Measurements from ENCODE around the gene SPATA24. TPM values are rescaled to one million over a fixed set of nuclear protein-coding genes. Genes with fewer than 3 reads are reported as not detected.

The SPATA24 gene
- total and polyA plus RNA-seq, 2 donors (not counting 1 experiment from before 2014, with no cell fraction given): 5.6 to 7.4 TPM

GRCh38 chr5:139396691-139397090 lies 7.2 kb downstream of the SPATA24 start:
- Histone ChIP-seq H3K4me3 (replicated peaks in 1 of 4; ENCODE audit: control extremely low read depth in 1 of 4, insufficient read depth in 1 of 4, low read depth in 3 of 4, low read length in 4 of 4) (no peak overlapping the region), H3K9me3 (ENCODE audit: control insufficient read depth, insufficient read depth, low read depth, low read length) (no peaks in the 10 kb centered on the region)
- TF ChIP-seq EZH2 (IDR thresholded peaks at IDR 0.05; ENCODE audit: low read length, missing control alignments): no peak
- TF ChIP-seq, protein P1, sequence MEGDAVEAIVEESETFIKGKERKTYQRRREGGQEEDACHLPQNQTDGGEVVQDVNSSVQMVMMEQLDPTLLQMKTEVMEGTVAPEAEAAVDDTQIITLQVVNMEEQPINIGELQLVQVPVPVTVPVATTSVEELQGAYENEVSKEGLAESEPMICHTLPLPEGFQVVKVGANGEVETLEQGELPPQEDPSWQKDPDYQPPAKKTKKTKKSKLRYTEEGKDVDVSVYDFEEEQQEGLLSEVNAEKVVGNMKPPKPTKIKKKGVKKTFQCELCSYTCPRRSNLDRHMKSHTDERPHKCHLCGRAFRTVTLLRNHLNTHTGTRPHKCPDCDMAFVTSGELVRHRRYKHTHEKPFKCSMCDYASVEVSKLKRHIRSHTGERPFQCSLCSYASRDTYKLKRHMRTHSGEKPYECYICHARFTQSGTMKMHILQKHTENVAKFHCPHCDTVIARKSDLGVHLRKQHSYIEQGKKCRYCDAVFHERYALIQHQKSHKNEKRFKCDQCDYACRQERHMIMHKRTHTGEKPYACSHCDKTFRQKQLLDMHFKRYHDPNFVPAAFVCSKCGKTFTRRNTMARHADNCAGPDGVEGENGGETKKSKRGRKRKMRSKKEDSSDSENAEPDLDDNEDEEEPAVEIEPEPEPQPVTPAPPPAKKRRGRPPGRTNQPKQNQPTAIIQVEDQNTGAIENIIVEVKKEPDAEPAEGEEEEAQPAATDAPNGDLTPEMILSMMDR (conservative IDR thresholded peaks at IDR 0.05 in 1 of 2, IDR thresholded peaks at IDR 0.05 in 1 of 2; ENCODE audit: low read depth in 1 of 2, low read length in 2 of 2): no peak

GRCh38 chr5:139395844-139396640 lies 7.8 kb downstream of the SPATA24 start:
- Histone ChIP-seq H3K79me2 (ENCODE audit: control insufficient read depth, insufficient read depth, low read length) (no peaks in the 10 kb centered on the region), H3K9me3 (ENCODE audit: control insufficient read depth, insufficient read depth, low read depth, low read length) (no peaks in the 10 kb centered on the region), H4K20me1 (ENCODE audit: control insufficient read depth, extremely low read depth, insufficient read depth, low read length) (no peaks in the 10 kb centered on the region), H2AFZ (ENCODE audit: low read length) (no peak overlapping the region), H3K27ac (ENCODE audit: insufficient read depth, low read length) (no peak overlapping the region), H3K4me3 (replicated peaks in 1 of 4; ENCODE audit: control extremely low read depth in 1 of 4, insufficient read depth in 1 of 4, low read depth in 3 of 4, low read length in 4 of 4) (no peak overlapping the region), H3K9ac (ENCODE audit: insufficient read depth, low read length) (no peak overlapping the region), H3K27me3 (ENCODE audit: control insufficient read depth, insufficient read depth, low read length) (peaks cover 11% of the 10 kb centered on the region), H3K36me3 (ENCODE audit: control insufficient read depth, insufficient read depth, low read length) (no peaks in the 10 kb centered on the region), H3K4me2 (ENCODE audit: extremely low read depth, insufficient read depth, low read length) (no peak overlapping the region), H3K4me1 (ENCODE audit: control insufficient read depth, extremely low read depth, insufficient read depth, low read length) (peaks cover 8% of the 10 kb centered on the region)
- TF ChIP-seq, protein P1 (conservative IDR thresholded peaks at IDR 0.05 in 1 of 2, IDR thresholded peaks at IDR 0.05 in 1 of 2; ENCODE audit: low read depth in 1 of 2, low read length in 2 of 2): no peak
- no peak for TF ChIP-seq EZH2 (IDR thresholded peaks at IDR 0.05; ENCODE audit: low read length, missing control alignments)
- no peak for DNase-seq (ENCODE audit: low read depth in 2 of 2)

More at GRCh38 chr5:139396691-139397090, 7.2 kb downstream of the SPATA24 start:
- H3K4me1 ChIP-seq (ENCODE audit: control insufficient read depth, extremely low read depth, insufficient read depth, low read length): peaks cover 8% of the 10 kb centered on the region
- no peak overlapping the region for H2AFZ ChIP-seq (ENCODE audit: low read length)
- H4K20me1 ChIP-seq (ENCODE audit: control insufficient read depth, extremely low read depth, insufficient read depth, low read length): no peaks in the 10 kb centered on the region
- no peak overlapping the region for H3K4me2 ChIP-seq (ENCODE audit: extremely low read depth, insufficient read depth, low read length)
- DNase-seq (ENCODE audit: low read depth in 2 of 2): no peak
- no peaks in the 10 kb centered on the region for H3K36me3 ChIP-seq (ENCODE audit: control insufficient read depth, insufficient read depth, low read length)
- H3K27me3 ChIP-seq (ENCODE audit: control insufficient read depth, insufficient read depth, low read length): peaks cover 11% of the 10 kb centered on the region
- H3K79me2 ChIP-seq (ENCODE audit: control insufficient read depth, insufficient read depth, low read length): no peaks in the 10 kb centered on the region
- H3K27ac ChIP-seq (ENCODE audit: insufficient read depth, low read length): no peak overlapping the region
- no peak overlapping the region for H3K9ac ChIP-seq (ENCODE audit: insufficient read depth, low read length)

DNA sequence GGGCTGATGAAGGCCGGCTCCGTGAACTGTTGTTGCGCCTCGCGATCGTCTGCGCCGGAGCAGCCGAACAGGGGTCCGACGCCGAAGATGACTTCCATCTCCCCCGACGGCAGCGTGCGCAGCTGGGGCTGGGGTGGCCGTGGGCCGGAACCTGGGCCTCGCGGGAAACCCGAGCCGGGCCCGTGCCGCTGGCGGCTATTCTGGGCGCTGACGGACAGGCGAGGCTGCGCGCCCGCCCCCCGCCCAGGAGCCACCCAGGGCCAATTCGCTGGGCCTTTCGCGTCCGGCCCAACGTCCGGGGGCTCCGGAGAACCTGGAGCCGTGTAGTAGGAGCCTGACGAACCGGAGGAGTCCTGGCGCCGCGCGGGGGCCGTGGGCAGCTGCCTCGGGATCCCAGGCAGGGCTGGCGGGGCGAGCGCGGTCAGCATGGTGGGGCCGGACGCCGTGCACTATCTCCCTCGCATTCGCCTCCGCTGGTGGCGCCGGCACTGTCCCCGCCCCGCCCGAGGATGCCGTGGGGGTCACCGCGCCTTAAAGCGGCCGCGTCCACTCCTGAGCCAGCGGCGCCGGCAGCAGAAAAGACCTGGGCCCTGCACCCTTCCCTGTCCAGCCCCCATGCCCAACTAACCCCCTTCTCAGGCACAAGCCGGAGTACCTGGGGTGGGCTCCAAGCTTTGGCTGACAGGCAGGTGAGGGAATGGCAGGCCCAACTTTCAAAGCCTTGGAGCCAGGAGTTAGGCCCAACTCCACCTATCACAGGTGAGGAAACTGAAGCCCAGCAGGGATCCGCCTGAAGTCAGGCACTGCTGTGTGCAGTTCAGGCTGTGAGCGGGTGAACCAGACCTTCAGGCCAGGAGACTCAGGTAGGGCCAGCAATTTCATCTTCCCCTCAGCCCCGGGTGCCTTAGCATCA lies 9.0 kb downstream of the SPATA24 start, which contains the start of gene PROB1:
Gene PROB1 (minus strand): TSS at position 451 of the 913 bp plus-strand sequence. CDS start 23 bp downstream, at position 428.
- H4K20me1 ChIP-seq (ENCODE audit: control insufficient read depth, extremely low read depth, insufficient read depth, low read length): no peaks in the 10 kb centered on the region
- no peak within 1 kb of the TSS for H3K27ac ChIP-seq (ENCODE audit: insufficient read depth, low read length)
- peak within 1 kb of the TSS; percentile 25 for H3K4me2 ChIP-seq (ENCODE audit: extremely low read depth, insufficient read depth, low read length)

More for the DNA sequence above, 9.0 kb downstream of the SPATA24 start, which contains the start of gene PROB1:
- no peaks in the 10 kb centered on the region for H3K9me3 ChIP-seq (ENCODE audit: control insufficient read depth, insufficient read depth, low read depth, low read length)
- peaks cover 8% of the 10 kb centered on the region for H3K4me1 ChIP-seq (ENCODE audit: control insufficient read depth, extremely low read depth, insufficient read depth, low read length)
- H3K9ac ChIP-seq (ENCODE audit: insufficient read depth, low read length): peak within 1 kb of the TSS; percentile 41
- DNase-seq (ENCODE audit: low read depth in 2 of 2): no peak
- H3K4me3 ChIP-seq (replicated peaks in 1 of 4; ENCODE audit: control extremely low read depth in 1 of 4, insufficient read depth in 1 of 4, low read depth in 3 of 4, low read length in 4 of 4): peak within 1 kb of the TSS; percentile 21 to 51 (median 38)
- peak within 1 kb of the TSS; percentile 15 for H2AFZ ChIP-seq (ENCODE audit: low read length)
- H3K27me3 ChIP-seq (ENCODE audit: control insufficient read depth, insufficient read depth, low read length): peaks cover 11% of the 10 kb centered on the region
- no peaks in the 10 kb centered on the region for H3K79me2 ChIP-seq (ENCODE audit: control insufficient read depth, insufficient read depth, low read length)
- no peaks in the 10 kb centered on the region for H3K36me3 ChIP-seq (ENCODE audit: control insufficient read depth, insufficient read depth, low read length)
- TF ChIP-seq, protein P1 (conservative IDR thresholded peaks at IDR 0.05 in 1 of 2, IDR thresholded peaks at IDR 0.05 in 1 of 2; ENCODE audit: low read depth in 1 of 2, low read length in 2 of 2): no peak
- no peak for TF ChIP-seq EZH2 (IDR thresholded peaks at IDR 0.05; ENCODE audit: low read length, missing control alignments)

Data from fibroblast of lung (primary cell).